GM12891 (cell line): Measurements from ENCODE around the gene CYFIP1.

Experiments
- POLR2A ChIP-seq: IDR thresholded peaks from 2 replicates; pipeline ENCODE4 v1.6.1; 2011; ENCODE audit warnings: low read depth, low read length, control low read depth
- POLR2AphosphoS5 ChIP-seq: IDR thresholded peaks from 2 replicates; pipeline ENCODE4 v1.6.1; 2011; ENCODE audit warnings: low read depth, low read length, control low read depth
- SPI1 ChIP-seq: IDR thresholded peaks from 2 replicates; pipeline ENCODE4 v1.6.1; 2011; ENCODE audit warnings: low read depth, low read length, control low read depth
- TAF1 ChIP-seq: IDR thresholded peaks from 2 replicates; pipeline ENCODE4 v1.6.1; 2011; ENCODE audit warnings: low read depth, low read length, control low read depth

- TF ChIP-seq POLR2AphosphoS5 (no peak), POLR2A (no peak), TAF1 (no peak), SPI1 (no peak)
These were observed 20.7 kb downstream of the CYFIP1 start for GRCh38 chr15:22959321-22960101.
